Measurements from ENCODE around the gene EHF.

DNA sequence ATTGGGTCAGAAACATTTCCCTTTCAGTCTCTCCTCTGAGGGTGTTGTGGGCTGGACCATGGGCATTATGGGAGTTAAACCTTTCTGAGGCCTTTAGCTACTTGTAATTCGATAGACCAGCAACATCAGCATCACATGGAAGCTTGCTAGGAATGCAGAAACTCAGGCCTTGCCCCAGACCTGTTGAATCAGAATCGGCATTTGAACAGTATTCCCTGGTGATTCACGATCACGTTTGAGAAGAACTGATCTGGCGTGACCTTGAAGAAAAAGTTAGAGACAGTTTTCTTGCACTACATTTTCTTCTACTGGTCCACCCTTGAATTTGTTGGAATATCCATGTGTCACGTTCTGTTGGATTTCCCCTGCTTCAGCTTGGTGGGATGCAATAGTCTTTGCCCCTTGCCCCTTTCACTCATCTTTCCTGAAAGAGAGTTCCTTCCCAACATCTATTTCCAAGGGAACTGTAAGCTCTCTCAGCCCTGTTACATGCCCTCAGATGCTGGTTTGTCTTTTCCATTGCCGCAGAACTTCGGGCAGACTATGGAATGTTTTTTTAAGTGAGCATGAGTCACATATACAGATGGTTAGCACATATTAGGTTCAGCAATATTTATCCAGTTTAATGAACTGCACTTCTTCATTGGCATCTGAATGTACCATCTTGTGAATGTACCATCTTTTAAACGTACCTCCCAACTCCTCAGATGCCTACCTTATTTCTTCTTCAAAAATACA is 23.9 kb downstream of the EHF start:
- no peak for TF ChIP-seq SP1 (IDR thresholded peaks at IDR 0.05)
- TF ChIP-seq L3MBTL2 (conservative IDR thresholded peaks at IDR 0.05): no peak
- TF ChIP-seq ELF4 (IDR thresholded peaks at IDR 0.05): no peak
- no peak for TF ChIP-seq FOXM1 (IDR thresholded peaks at IDR 0.05; ENCODE audit: borderline replicate concordance)
- no peak for TF ChIP-seq FOXA1 (IDR thresholded peaks at IDR 0.05)
- TF ChIP-seq TARDBP (IDR thresholded peaks at IDR 0.05): no peak
- TF ChIP-seq BHLHE40 (IDR thresholded peaks at IDR 0.05; ENCODE audit: borderline replicate concordance): no peak
- no peak for TF ChIP-seq SUZ12 (IDR thresholded peaks at IDR 0.05)
